SW 1271 (cell line): ENCODE measurements around the gene DTWD1.
"Not testable (repeated sequence)": the region's sequence is repeated elsewhere in the genome, so short reads cannot be mapped to it uniquely, and the experiment has no call there.

Source experiments
- DNase-seq, 2 experiments: peaks; one replicate each; lab custom pipeline; 2025; lab: John Stamatoyannopoulos, UW

The DTWD1 gene, protein sequence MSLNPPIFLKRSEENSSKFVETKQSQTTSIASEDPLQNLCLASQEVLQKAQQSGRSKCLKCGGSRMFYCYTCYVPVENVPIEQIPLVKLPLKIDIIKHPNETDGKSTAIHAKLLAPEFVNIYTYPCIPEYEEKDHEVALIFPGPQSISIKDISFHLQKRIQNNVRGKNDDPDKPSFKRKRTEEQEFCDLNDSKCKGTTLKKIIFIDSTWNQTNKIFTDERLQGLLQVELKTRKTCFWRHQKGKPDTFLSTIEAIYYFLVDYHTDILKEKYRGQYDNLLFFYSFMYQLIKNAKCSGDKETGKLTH

DNA sequence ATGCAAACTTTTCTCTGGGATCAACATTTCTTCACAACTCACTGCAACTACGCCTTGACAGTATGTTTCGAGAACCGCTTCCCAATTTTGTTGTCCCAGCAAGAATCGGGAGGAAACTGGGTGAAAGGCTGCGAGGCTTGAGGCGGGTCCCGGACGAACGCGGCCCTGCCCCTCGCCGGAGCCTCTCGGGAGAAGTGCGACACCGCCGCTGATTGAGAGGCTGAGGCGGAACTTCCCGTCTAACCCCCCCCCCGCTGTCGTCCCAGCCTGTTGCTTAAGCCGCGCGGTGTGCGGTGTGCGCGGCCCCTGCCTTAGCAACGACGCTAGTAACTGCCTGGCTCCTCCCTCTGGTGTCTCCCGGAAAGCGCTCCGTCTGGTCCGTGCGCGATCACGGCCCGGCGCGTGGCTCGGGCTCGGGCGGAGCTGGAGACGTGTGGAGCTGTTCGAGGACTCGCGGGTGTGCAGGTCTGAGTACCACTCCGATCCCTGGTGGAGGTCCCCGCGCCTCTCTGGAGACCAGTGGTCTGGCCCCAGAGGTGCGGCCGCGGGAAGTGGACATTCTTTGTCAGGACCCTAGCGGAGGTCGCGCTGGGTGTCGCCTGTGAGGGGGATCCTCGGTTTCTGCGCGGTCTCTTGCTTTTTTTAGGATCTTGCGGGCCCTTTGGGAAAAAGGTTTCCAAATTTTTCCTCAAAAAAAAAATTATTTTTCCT lies at the start of gene DTWD1, which contains the start of gene FAM227B:
Gene DTWD1 (plus strand): TSS at position 391 of the 711 bp plus-strand sequence. CDS start 4,120 bp downstream, outside the sequence.
Gene FAM227B (minus strand): TSS at position 161 of the 711 bp plus-strand sequence. CDS start 5,647 bp downstream, outside the sequence.
- peak; percentile 80 to 89 for DNase-seq

- DNase-seq: no peak
These were observed 47.4 kb upstream of the DTWD1 start for GRCh38 chr15:49573421-49573820.

GRCh38 chr15:49589030-49589429 lies 31.8 kb upstream of the DTWD1 start:
- no peak for DNase-seq

DNA sequence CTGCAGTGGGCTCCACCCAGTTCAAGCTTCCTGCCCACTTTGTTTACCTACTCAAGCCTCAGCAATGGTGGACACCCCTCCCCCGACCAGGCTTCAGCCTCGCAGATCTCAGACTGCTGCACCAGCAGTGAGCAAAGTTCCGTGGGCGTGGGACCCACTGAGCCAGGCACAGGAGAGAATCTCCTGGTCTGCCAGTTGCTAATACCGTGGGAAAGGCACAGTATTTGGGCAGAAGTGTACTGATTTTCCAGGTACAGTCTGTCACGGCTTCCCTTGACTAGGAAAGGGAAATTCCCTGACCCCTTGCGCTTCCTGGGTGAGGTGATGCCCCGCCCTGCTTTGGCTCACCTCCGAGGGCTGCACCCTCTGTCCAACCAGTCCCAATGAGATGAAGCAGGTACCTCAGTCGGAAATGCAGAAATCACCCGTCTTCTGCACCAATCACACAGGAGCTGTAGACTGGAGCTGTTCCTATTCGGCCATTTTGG lies 28.0 kb upstream of the DTWD1 start:
- DNase-seq: not testable (repeated sequence)

GRCh38 chr15:49604625-49605409 lies 16.0 kb upstream of the DTWD1 start:
- DNase-seq: no peak

DNA sequence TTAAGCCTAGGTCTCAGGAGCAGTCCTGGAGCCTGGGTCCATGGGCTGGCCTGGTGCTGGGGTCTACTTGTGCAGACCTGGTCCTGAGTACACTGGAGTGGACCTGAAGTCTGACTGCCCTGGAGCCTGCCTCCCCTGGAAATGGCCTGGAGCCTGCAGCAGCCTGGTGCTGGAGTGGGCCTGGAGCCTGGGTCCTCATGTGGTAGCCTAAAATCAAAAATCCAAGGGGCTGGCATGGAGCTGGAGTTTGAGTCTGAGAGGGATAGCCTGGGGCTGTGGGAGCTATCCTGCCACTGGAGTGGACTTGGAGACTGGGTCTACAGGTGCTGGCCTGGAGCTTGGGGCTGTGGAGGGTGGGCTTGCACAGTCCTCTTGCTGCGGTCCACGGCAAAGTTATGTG lies 15.3 kb upstream of the DTWD1 start:
- DNase-seq: no peak

DNA sequence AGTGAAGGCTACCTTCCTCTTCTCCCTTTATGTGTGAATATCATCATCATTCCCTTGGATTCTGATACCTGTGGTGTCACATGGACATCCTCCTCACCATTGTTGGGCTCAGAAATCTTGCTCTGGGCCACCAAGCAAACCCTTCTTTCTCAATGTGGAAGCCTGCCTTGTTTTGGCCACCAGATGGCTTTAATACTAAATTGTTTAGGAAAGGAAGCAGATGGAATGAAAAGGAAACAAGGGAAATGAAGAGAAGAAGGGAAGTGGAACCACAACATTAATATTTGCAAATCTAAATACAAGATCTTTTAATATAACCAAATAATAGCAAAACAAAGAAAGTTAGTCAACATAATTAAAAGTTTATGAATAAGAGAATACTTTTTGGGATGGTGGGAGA lies 14.3 kb upstream of the DTWD1 start:
- no peak for DNase-seq

DNA sequence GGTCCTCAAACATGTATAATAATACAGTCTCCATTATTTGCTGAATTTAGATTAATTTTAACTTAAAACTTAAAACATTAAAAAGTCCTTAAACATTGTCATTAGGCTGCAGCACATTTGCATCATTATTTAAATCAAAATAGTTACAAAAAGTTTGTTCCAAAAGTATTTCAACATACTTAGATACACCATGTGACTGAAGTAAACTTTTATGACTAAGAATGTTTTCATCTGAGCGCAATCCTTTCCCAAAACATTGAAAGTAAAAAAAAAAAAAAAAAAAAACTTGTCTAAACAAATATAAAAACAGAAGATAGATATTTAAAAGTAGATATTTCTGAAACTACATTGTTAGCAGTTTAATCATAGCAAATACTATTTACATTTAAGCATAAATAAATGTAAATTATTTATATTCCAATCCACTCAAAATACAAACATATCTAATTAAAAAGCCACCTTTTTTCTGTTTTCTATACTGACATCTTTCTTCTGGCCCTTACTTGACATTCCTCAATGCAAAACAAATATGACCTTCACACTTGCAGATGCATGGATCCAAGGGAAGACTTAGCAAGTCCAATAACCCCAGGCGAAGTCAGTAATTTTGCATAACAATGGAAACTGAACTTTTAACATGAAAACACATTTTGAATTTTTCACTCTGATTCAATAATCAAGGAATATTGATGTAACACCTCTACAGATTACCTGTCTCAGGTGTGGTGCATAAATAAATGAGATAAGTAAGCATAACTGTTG lies 10.5 kb upstream of the DTWD1 start:
- no peak for DNase-seq

DNA sequence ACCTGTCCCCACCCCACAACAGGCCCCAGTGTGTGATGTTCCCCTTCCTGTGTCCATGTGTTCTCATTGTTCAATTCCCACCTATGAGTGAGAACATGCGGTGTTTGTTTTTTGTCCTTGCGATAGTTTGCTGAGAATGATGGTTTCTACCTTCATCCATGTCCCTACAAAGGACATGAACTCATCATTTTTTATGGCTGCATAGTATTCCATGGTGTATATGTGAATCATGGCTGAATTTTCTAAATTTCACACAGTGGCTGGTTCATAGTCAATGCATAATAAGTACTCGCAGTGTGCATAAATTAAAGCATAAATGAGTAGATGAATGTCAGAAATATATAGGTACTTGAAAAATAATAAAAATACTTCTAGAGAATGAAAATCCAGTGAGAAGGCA lies 8.6 kb upstream of the DTWD1 start:
- DNase-seq: not testable (repeated sequence)

DNA sequence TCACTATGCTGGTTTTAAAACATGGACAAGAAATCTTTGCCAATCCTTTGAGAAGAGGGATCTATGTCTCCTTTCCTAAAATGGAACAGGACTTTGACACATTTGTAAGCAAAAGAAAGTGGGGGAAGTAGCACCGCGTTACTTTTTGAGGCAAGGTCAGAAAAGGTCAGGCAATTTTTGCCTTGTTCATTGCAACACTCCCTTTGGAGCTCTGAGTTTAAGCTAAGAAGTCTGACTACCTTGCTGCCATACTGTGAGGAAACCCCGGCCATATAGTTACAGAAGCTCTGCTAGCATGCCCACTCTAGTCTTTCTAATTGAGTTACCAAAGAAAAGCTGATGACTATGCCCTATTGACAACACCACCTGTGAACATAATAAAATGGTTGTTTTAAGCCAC lies 1.6 kb upstream of the DTWD1 start:
- no peak for DNase-seq

DNA sequence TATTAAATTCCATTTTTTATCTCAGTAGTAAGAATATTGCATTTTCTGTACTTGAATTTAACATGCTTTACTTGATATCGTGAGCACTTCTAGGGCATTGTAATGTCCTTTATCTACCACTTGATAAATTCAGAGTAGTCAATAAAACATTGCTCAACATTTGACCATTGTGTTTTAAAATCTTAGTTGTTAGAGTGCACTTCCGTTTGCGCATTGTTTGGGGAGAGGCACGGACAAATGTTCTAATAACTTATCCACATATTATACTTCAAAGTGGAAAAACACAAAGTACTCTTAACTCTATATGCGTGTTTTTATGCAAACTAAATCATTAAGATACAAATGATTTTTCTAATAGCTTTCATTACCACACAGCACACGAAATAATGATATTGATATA lies 649 bp upstream of the DTWD1 start:
- peak in 1 of 2 experiments; percentile 20 for DNase-seq

- DNase-seq: peak in 1 of 2 experiments; percentile 12
These were observed 558 bp downstream of the DTWD1 start for GRCh38 chr15:49621401-49621811.

DNA sequence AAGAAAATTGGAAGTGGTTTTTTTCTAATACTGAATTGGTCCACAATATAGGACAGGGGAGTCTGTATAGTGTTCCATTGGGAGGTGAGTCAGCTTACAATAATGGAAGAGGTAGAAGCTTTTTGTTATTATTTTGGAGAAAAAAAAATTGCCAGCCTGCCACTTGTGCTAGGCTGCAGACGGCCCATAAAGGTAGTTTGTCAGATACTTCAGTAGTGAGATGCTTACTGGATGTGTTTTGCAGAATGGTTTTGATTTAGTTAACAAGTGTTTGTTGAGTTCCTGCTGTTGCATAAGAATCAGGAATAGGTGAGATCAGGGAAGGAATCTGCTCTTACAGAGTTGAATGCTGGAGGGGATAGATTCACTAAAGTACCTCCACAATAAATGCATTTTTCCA lies 1.0 kb downstream of the DTWD1 start:
- DNase-seq: no peak

GRCh38 chr15:49622561-49622960 lies 1.7 kb downstream of the DTWD1 start:
- DNase-seq: no peak

- DNase-seq: no peak
These were observed 3.2 kb downstream of the DTWD1 start for GRCh38 chr15:49624056-49624455.

GRCh38 chr15:49625460-49626036 lies 4.7 kb downstream of the DTWD1 start:
- DNase-seq: no peak

DNA sequence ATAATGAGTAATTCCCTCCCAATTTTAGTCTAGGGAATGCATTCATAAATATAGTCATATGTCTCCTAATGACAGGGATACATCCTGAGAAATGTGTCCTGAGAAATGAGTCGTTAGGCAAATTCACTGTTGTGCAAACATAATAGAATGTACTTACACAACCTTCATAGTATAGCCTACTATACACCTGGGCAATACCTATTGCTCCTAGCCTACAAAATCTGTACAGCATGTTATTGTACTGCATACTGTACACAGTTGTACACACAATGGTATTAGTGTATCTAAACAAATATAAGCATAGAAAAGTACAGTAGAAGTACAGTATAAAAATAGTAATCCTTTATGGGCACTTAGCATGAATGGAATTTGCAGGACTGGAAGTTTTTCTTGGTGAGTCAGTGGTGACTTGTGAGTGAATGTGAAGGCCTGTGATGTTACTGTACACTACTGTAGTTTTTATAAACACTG lies 6.6 kb downstream of the DTWD1 start:
- DNase-seq: peak; percentile 39 to 86

- DNase-seq: no peak
These were observed 7.5 kb downstream of the DTWD1 start for GRCh38 chr15:49628379-49628778.

DNA sequence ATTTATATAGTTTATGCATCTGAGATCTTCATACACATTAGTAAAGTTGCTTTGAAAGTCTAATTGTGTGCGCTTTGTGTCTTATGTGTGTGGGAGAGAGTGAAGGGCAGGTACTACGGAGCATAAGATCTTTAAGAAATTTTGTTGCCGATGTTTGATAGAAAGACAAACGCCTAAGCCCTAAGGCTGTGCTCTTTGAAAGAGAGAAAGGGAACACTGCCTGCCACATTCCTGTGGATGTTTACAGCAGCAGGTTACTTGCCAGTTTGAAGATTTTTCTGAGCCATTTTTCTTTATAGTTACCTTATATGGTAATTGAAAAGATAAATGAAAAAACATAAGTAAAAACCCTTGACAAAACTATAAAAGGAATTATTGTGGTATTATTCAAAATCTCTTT lies 17.0 kb downstream of the DTWD1 start:
- DNase-seq: no peak

- DNase-seq: no peak
These were observed 23.5 kb downstream of the DTWD1 start for GRCh38 chr15:49644364-49644794.

DNA sequence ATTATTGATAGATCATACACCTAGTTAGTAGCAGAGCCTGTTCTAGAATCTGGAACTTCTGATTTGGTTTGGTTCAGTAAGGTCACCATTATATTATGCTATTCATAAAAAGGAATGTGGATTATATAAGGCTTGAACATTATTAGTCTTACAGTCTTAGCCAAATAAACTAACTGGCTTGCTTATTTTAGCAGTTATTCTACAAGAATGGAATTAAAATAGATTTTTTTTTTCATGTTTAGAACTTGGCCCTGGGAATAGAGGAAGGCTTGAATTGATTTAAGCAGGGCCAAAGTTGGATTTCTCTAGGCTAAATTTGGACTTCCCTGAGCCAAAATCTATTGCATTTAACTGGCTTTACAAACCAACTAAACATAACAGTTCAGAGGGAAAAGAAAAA lies 24.4 kb downstream of the DTWD1 start:
- DNase-seq: no peak
